Ascending aorta (tissue), 2 donors: Measurements from ENCODE around the gene SH3BGR. TPM values are rescaled to one million over a fixed set of nuclear protein-coding genes. Genes with fewer than 3 reads are reported as not detected.

ENCODE experiments used
- DNase-seq, 2 donors: peaks; one replicate each; pipeline ENCODE4 v3.0.0-alpha.2; 2019; ENCODE audit warnings: low spot score in 2 of 2
- H3K27ac ChIP-seq, 2 donors: fragments of 200-600 bp; sonication (generic); one replicate each; pipeline ENCODE4 v1.5.1; 2016 to 2017; ENCODE audit warnings: mild to moderate bottlenecking in 1 of 2
- H3K27me3 ChIP-seq: fragments of 200-600 bp; sonication (generic); one replicate; pipeline ENCODE4 v1.5.1; 2017
- H3K36me3 ChIP-seq, 2 donors: fragments of 200-600 bp; sonication (generic); one replicate each; pipeline ENCODE4 v1.5.1; 2016
- H3K4me1 ChIP-seq, 2 donors: fragments of 200-600 bp; sonication (generic); one replicate each; pipeline ENCODE4 v1.5.1; 2016 to 2017; ENCODE audit warnings: mild to moderate bottlenecking in 1 of 2
- H3K4me3 ChIP-seq, 2 donors: fragments of 200-600 bp; sonication (generic); one replicate each; pipeline ENCODE4 v1.5.1; 2016 to 2017; ENCODE audit warnings: mild to moderate bottlenecking in 1 of 2
- H3K9me3 ChIP-seq, 2 donors: fragments of 200-600 bp; sonication (generic); one replicate each; pipeline ENCODE4 v1.5.1; 2016
- intact Hi-C: fragments of 100-400 bp; cut with DNase I; formaldehyde crosslinking; loops from one replicate; pipeline ENCODE4 v1.15.1; 2023
- total RNA-seq: library from RNA; depleted of rRNA; stranded (reverse); fragments of >200 nt; gene quantifications from one replicate; pipeline ENCODE4 v1.1.0, GENCODE V29; 2016
- TF ChIP-seq, protein P1 (sequence below), 3 experiments: fragments of 200-600 bp in 2 of 3; fragments of 450-650 bp in 1 of 3; sonication (generic) in 2 of 3; IDR thresholded peaks; one replicate each; pipeline ENCODE4 v1.5.1; 2016 to 2019; ENCODE audit warnings: antibody characterized with exemption in 3 of 3, mild to moderate bottlenecking in 1 of 3, moderate library complexity in 1 of 3

The SH3BGR gene
- total RNA-seq, 1 donor from 2014 or later = not detected

DNA sequence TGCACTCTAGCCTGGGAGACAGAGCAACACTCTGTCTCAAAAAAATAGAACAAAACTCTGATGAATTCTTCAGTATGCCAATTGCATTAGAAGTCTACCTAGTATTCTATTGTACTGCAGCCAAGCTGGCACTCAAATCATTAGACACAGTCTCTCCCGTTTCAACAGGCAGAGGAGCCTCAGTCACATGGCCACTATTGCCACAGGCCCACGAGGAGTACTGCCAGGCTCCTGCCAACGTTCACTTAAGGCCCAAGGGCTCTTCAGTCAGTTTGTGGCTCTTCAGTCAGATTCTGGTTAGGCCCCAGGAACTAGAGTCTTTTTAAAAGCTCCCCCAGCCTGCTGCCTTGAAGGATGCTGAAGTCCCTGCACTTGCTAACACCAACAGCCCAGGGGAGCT is 73.4 kb downstream of the SH3BGR start:
- Histone ChIP-seq H3K4me3 (no peak overlapping the region), H3K9me3 (no peaks in the 10 kb centered on the region), H3K36me3 (no peaks in the 10 kb centered on the region), H3K27ac (no peak overlapping the region), H3K27me3 (no peaks in the 10 kb centered on the region), H3K4me1 (no peaks in the 10 kb centered on the region)
- DNase-seq = no peak
- TF ChIP-seq, protein P1, sequence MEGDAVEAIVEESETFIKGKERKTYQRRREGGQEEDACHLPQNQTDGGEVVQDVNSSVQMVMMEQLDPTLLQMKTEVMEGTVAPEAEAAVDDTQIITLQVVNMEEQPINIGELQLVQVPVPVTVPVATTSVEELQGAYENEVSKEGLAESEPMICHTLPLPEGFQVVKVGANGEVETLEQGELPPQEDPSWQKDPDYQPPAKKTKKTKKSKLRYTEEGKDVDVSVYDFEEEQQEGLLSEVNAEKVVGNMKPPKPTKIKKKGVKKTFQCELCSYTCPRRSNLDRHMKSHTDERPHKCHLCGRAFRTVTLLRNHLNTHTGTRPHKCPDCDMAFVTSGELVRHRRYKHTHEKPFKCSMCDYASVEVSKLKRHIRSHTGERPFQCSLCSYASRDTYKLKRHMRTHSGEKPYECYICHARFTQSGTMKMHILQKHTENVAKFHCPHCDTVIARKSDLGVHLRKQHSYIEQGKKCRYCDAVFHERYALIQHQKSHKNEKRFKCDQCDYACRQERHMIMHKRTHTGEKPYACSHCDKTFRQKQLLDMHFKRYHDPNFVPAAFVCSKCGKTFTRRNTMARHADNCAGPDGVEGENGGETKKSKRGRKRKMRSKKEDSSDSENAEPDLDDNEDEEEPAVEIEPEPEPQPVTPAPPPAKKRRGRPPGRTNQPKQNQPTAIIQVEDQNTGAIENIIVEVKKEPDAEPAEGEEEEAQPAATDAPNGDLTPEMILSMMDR (IDR thresholded peaks at IDR 0.05) = no peak
- intact Hi-C loops = no loop called here

DNA sequence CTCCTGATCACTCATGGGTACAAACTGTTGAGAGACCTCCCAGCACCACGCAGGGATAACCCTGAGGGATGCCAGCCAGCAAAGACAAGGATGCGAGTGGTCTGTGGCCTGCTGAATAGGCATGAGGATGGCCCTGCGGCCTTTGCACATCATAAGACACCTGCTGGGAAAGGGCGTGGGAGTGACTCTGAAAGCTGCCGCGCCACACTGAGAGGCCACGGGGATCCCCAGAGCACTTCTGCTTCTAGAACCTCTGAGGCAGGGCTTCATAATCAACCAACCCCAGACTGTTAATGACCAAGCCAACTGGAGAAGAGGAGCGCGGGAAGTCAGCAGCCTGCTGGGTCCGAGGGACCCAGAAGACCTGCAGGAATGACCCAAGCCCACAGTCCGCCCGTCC is 73.8 kb downstream of the SH3BGR start:
- no peaks in the 10 kb centered on the region for H3K4me1 ChIP-seq
- intact Hi-C loops = no loop called here
- no peak overlapping the region for H3K4me3 ChIP-seq
- no peaks in the 10 kb centered on the region for H3K36me3 ChIP-seq
- TF ChIP-seq, protein P1 (IDR thresholded peaks at IDR 0.05) = no peak
- no peaks in the 10 kb centered on the region for H3K27me3 ChIP-seq
- H3K27ac ChIP-seq = no peak overlapping the region
- H3K9me3 ChIP-seq = no peaks in the 10 kb centered on the region
- no peak for DNase-seq

DNA sequence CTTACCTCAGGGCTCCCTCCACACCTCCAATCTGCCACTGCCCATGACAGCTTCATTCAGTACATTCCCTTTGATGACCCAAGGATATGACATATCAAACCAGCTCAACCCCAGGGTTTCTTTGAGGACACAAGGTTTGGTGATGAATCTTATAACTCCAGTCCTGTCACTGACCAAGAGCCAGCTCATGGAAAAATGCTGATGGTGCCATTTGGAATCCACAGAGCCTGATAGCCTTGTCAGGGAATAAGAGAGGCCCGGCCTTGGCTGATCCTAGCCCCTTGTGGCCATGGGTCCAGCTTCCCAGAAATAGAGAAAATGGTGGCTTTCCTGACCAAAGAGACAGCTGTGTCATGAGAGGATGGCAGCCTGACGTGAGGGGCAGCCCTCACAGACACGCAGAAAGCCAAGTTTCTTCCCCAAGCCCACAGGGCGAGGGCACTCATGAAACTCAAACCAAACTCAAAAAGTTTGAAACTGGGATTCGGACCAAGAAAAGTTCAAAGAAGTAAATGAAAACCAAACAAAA is 75.4 kb downstream of the SH3BGR start:
- TF ChIP-seq, protein P1 (IDR thresholded peaks at IDR 0.05) = no peak
- Histone ChIP-seq H3K4me1 (no peaks in the 10 kb centered on the region), H3K27me3 (no peaks in the 10 kb centered on the region), H3K36me3 (no peaks in the 10 kb centered on the region), H3K9me3 (no peaks in the 10 kb centered on the region), H3K4me3 (no peak overlapping the region), H3K27ac (no peak overlapping the region)
- intact Hi-C loops = no loop called here
- no peak for DNase-seq

DNA sequence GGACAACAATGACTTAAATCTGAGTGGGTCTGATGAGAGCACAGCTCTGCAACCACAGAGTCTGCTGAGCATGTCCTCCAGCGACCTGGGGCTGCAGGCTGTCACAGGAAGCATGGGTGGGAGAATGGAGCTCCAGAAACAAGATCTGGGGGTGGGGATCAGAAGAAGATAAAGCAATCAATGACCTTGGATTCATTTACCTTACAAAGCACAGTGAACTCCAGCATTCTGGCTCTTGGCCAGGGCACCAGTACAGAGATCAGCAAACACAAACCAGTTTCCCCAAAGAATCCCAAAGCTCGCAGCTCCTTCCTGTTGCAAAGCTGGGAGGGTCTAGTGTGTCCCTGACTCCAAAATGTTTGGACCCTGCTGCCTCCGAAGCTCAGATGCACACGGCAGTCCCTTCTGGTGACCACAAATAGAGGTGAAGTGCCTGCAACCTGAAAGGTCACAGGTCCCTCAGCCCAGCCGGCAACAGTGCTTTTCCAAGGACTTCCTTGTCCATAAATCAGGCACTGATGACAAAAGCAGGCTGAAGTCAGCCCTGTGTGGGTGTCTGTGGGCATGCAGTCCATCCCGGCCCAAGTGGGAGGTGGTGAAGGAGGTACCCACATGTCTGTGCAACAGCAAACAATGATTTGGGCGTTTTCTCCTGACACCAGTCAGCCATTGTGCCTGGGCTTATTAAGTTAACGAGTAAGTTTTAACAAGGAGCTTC is 76.1 kb downstream of the SH3BGR start:
- intact Hi-C loops = no loop called here
- DNase-seq = no peak
- Histone ChIP-seq H3K27me3 (no peaks in the 10 kb centered on the region), H3K36me3 (no peaks in the 10 kb centered on the region), H3K4me3 (no peak overlapping the region), H3K27ac (no peak overlapping the region), H3K9me3 (no peaks in the 10 kb centered on the region), H3K4me1 (no peaks in the 10 kb centered on the region)
- TF ChIP-seq, protein P1 (IDR thresholded peaks at IDR 0.05) = no peak

DNA sequence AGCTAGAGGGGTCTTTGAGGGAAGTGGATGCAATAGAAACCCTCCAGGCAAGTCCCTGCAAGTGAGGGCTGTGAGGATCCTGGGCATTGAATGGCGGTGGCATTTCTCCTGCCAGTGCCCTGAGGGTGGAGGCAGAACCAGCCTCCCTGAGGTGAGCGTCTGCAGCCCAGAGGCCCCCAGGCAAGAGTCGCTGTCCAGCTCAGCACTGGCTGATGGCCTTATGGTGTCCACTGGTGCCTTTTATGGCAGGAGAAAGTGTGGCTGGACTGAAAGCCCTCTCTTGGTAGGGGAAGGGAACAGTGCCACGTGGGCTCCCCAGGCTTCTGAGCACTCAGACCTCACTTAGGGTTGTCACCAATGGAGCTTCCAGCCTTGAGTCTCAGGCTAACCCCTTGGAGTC is 77.3 kb downstream of the SH3BGR start:
- Histone ChIP-seq H3K4me3 (no peak overlapping the region), H3K27me3 (no peaks in the 10 kb centered on the region), H3K27ac (no peak overlapping the region), H3K4me1 (no peaks in the 10 kb centered on the region), H3K36me3 (no peaks in the 10 kb centered on the region), H3K9me3 (no peaks in the 10 kb centered on the region)
- TF ChIP-seq, protein P1 (IDR thresholded peaks at IDR 0.05) = no peak
- intact Hi-C loops = no loop called here
- no peak for DNase-seq
